Activated CD4-positive, alpha-beta T cell treated with anti-CD3 and anti-CD28 coated beads for 24 hours (primary cell): Measurements from ENCODE around the gene MAP3K13.
"Not testable (repeated sequence)": the region's sequence is repeated elsewhere in the genome, so short reads cannot be mapped to it uniquely, and the experiment has no call there.

ENCODE experiments used
- DNase-seq, 2 donors: peaks; one replicate each; pipeline ENCODE4 v3.0.0-alpha.2; 2020; ENCODE audit warnings: low read depth in 2 of 2

The MAP3K13 gene

DNA sequence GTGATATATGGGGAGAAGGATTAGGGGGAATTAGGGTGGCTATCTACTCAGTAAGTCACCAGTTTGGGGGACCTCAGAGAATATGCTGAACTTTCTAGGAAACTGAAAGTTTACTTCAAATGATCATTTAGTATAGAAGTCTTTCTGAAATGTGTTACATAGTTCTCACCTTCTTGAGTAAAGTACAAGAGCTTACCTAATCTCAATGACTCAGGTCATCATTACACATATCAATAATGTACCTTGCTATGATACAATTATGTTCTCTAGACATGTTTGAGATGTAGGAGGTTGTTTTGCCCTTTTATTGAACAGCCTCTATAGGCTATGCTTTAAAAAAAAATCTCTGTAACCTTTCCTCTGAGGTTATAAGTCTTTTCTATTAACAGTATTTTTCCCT, 85.2 kb downstream of the MAP3K13 start:
- no peak for DNase-seq

- DNase-seq = not testable (repeated sequence)
Observed at GRCh38 chr3:185451432-185451831, 88.5 kb downstream of the MAP3K13 start.

GRCh38 chr3:185457376-185457775, 94.4 kb downstream of the MAP3K13 start:
- no peak for DNase-seq

DNA sequence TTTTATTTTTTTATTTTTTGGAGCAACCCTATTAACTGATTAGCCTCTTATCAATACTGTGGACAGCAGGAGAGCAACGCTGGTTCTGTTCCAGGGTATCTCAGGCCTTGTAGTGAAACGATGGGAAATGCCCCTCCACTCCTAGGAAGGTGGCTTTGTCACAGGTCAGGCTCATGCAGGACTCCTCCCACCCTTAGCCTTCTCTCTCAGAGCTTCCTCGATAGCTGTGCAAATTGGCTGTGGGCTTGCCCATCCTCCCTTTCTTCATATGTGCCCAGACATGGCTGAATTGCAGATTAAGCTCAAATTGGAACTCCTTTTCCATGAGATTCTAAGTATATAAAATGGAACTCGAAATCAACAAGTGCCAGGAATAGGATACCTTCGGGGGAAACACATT, 97.4 kb downstream of the MAP3K13 start:
- no peak for DNase-seq

DNA sequence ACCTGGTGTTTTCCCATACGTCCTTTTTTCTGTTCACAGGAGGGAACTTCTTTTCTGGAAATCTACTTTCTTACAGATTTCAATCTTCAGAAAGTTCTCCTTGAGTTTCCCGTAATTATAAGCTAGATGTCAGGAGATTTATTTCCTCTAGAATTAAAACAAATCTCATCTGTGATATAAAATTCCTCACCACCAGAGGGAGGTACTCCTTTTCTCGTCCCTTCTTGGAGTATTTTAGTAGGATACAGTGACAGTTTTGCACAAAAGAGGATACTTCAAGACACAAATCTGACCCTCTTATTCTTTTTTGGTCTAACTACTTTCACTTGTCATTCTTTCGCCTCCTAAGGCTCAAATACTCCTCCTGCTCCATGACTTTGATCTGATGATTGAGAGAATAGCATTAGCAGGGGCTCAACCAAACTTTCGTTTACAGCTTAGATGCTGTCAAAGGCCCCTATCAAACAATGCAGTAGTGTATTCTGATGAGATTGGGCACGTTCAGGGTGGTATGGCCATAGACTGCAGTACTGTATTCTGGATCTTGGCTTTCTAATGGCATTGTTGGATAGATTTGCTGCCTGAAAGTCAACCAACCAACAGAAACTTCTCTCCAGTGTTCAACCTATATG, 97.9 kb downstream of the MAP3K13 start:
- DNase-seq = no peak

GRCh38 chr3:185465471-185465870, 102.5 kb downstream of the MAP3K13 start:
- no peak for DNase-seq

GRCh38 chr3:185466123-185466522, 103.2 kb downstream of the MAP3K13 start:
- DNase-seq = not testable (repeated sequence)

DNA sequence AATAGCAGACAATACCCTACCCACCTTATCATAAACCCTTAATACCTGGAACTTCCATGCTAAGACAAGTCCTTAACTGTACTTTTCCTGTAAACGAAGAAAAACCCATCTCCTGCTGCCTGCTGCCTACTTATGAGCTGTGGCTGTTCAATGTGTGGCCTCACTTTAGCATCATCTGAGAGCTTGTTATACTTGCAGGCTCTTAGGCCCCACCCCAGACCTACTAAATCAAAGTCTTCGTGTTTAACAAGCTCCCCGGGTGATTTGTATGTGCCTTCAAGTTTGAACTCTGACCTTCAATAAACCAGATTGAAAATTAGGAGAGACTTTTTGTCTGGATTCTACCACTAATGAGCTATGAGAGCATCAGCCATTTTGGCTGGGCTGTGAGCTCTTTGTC, 106.6 kb downstream of the MAP3K13 start:
- DNase-seq = no peak

DNA sequence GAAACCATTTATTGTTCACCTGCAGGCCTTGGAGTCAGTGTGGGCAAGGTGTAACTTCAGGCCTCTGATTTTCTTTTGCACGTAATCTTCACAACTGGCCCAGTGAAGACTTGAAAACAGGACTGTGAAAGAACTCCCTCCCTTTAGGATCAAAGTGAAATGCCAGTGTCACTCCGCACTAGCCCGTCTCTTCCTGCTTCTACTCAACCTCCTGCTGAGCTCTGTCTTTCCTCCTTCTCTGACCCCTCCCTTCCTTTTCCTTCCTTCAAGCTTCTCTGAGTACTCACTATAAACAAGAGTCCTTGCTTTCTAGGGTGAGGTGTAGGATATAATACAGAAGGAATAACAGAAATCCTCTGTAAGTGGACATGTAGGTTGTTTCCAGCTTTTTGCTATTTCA, 107.4 kb downstream of the MAP3K13 start:
- DNase-seq = no peak

DNA sequence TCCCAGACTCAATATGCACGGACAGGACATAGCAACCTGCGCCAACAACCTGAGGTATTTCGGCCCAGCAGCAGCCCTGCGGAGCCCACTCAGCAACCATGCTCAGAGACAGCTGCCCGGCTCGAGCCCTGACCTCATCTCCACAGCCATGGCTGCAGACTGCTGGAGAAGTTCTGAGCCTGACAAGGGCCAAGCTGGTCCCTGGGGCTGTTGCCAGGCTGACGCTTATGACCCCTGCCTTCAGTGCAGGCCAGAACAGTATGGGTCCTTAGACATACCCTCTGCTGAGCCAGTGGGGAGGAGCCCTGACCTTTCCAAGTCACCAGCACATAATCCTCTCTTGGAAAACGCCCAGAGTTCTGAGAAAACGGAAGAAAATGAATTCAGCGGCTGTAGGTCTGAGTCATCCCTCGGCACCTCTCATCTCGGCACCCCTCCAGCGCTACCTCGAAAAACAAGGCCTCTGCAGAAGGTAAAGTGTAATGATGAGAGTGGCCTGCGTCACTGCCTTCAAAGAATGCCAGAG, 110.4 kb downstream of the MAP3K13 start:
- DNase-seq = no peak

- not testable (repeated sequence) for DNase-seq
Observed at GRCh38 chr3:185474922-185475321, 112.0 kb downstream of the MAP3K13 start.

DNA sequence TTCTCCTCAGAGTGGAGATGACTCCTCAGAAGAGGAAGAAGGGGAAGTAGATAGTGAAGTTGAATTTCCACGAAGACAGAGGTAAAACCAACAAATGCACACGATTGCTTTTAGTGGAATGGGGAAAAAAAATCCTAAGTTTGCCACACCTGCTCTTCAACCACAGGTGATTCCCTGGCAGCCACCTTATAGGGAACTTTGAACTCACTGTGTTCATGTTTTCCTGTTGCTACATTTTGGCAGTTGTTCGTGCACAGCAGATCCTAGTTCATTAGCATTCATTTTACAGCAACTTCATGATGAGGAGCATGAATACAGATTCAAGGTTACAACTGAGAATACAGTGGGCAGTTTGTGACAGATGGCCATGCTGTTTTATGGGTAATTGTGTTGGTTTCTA, 114.4 kb downstream of the MAP3K13 start:
- DNase-seq = no peak

DNA sequence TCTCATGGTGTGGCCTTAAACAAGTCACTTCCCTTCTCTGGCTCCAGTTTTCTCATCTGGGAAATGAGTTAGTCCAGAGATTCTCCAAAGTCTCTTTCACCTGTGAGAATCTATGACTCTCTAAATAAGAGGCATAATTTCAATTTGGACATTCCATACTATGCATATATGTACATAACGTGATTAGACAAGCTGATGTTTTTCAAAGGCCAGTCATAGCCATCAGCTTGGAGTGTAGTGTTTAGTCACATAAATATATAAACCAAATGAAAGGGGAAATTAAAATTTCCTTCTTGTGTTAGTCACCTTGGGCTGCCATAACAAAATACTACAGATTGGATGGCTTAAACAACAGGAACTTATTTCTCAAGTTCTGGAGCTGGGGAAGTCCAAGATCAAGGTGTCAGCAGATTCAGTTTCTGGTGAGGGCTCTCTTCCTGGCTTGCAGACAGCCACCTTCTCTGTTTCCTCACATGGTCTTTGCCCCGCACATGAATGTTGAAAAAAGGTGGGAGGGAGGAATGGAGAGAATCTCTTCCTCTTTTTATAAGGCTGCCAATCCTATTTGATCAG, 116.5 kb downstream of the MAP3K13 start:
- no peak for DNase-seq

DNA sequence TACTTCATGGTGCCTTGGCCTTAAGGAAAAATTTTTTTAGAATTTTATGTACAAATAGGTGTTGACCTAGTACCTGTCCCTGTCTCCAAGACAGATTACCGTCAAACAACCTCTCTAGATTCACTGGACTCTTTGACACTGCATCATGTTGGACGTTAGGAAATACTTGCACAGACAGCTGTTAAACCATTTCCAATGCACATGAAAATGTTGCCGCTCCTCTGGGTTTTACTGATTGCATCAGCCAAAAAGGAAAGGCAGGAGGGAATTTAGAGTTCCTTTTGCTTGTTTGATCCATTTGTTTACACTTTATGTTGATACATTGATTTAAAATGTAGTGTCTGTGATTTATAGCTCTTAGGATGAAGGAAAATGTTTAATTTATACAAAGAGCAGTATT, 121.4 kb downstream of the MAP3K13 start:
- no peak for DNase-seq

DNA sequence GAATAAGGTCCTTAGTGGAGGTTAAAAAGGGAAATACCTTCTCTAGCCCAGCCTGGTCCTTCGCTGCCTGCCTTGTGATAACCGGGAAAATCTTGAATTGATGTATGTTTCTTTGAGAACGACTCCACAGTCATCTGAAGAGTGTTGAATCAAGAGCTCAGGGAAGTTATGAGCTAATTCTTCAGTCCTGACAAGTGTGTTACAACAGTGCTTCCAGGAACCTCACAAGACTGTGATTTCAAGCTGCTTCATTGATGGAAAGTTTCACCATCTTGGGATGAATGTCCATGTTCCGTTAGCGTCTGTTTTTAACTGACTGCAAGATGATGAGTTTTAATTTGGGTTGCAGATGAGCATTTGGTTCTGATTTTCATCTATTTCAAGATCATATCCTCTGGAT, 123.5 kb downstream of the MAP3K13 start:
- no peak for DNase-seq

GRCh38 chr3:185488465-185488864, 125.5 kb downstream of the MAP3K13 start:
- no peak for DNase-seq

DNA sequence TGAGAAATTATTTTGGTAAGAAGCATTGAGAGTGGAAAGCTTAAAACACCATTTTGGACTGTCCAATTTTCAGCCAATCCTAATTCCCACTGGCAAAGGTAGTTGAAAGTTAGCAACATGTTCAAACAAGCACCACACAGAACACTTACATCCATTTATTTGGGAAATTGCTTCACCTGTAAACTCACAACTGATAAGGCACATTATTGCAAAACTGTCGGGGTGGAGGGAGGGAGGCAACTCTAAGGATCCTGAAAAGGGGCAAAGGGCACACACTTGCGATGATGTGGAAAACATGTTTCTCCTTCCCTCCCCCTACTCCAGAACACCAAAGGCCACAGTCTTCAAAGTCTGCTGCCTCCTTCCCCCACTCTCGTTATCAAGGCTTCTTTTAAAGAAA, 126.5 kb downstream of the MAP3K13 start:
- no peak for DNase-seq

GRCh38 chr3:185490241-185490640, 127.3 kb downstream of the MAP3K13 start:
- DNase-seq = no peak

DNA sequence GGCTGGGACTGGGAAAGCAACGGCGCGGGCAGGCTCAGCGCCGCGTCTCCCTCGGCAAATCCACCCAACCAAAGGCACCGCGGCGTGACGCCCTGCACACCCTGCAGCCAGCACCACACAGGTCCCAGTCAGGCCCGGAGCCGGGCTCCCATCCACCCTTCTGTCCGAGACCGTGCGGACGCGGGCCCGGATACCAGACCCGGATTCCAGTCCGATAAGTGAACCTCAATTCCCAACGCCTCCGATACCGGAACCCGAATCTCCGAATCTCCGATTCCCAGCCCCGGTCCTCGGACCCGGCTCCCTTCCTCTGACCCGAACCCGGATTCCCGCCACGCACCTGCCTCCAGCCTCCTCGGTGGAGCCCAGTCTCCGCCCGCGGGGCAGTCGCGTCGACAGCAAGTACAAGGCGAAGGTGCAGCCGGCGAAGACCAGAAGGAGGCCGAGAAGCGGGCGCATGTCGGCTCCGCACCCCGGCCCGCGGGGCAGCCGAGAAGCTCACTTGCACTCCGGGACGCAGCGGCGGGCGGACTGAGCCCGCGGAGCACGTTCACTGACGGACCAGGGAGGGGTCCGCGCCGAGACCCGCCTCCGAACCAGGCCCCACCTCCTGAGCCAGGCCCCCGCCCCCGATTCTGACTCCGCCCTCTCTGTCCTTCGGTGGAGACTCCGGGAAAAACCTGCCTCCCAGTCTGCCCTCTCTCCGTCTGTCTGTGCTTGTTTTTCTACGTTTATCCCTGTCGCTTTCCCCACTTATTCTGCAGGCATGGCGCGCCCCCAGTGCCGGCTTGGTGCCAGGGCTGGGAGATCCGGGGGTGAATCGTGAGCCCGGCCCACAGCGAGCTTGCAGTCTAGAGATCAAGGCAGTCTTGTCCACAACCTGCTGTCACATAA, 135.8 kb downstream of the MAP3K13 start, which contains the start of gene TMEM41A:
Gene TMEM41A (minus strand): TSS at position 533 of the 894 bp plus-strand sequence. CDS start 74 bp downstream, at position 459.
- peak; percentile 88 to 89 for DNase-seq

DNA sequence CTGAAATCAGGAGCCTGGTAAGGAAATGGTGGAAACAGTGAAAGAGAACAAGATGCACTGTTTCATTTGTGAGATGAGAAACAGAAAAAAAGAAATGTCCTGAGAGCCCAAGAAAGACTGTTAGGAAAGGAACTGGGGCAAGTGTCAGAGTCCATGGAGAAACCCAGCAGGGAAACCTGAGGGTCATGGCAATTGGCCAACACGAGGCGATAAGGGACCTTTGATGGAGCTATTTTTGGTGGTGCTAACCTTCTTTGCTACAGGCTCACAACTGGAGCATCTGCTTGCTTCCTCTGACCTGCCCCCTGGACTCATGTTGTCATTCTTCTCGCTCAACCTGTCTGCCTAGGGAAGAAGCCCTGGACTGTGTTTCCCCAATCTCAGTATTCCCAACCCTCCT, 140.1 kb downstream of the MAP3K13 start:
- DNase-seq = no peak

GRCh38 chr3:185503521-185503920, 140.6 kb downstream of the MAP3K13 start:
- DNase-seq = no peak

DNA sequence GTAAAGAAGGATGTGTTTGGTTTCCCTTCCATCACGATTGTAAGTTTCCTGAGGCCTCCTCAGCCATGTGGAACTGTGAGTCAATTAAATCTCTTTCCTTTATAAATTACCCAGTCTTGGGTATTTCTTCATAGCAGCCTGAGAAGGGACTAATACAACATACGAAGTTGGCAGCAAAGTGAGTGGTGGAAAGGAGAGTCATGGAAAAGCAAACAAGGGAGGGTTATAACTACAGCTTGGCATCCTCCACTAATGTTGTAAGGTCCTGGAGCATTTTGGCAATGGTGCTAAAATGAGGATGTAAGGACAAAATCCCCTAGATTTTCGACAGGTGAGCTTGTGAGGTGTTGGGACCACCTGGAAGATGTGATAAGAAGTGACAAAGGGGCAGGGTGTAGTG, 141.7 kb downstream of the MAP3K13 start:
- DNase-seq = no peak

DNA sequence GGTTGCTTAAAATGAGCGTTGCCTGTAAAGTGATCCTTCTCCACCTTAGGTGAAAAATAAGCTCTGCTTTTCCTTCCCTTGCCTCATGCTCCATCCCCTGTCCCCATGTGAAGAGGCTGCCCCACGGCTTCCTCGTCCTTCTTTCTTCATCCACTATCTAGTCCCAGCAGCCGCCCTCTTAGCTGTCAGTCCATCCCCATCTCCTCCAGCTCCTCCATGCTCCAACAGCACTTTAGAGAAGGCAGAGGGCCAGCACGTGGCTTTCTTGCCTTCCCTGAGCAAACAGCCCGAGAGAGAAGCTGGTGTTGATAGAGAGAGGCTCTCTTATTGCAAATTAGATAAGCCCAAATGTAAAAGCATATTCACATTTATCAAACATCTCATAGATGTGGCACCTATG, 144.9 kb downstream of the MAP3K13 start:
- DNase-seq = no peak
